ENCODE data around the gene OPALIN.

The OPALIN gene, protein sequence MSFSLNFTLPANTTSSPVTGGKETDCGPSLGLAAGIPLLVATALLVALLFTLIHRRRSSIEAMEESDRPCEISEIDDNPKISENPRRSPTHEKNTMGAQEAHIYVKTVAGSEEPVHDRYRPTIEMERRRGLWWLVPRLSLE

GRCh38 chr10:96358851-96359540 lies at the start of gene OPALIN:
Gene OPALIN (minus strand): TSS chr10:96359002. CDS start chr10:96358896, 106 bp downstream.
- no peak for DNase-seq

DNA sequence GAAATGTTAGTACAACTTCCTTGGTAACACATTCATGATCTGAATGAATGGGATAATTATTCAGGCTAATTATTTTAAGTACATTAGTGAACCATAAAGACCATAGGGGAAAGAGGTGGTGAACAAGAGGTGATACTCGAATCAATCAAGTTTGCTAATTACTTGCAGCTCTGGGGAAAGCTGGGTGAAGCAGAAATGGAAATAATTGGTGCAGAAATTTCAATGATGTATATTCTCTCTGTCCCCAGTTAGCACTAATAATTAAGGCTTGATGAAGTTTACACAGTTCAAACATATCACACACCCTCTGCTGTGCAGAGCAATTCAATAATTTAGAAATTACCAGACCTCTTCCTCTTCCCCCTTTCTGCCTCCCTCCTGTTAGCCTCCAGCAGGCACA lies 49.4 kb upstream of the OPALIN start:
- no peak for DNase-seq

- DNase-seq: no peak
These were observed 48.8 kb upstream of the OPALIN start for GRCh38 chr10:96407560-96408069.

- DNase-seq: no peak
These were observed 47.3 kb upstream of the OPALIN start for GRCh38 chr10:96406091-96406490.

DNA sequence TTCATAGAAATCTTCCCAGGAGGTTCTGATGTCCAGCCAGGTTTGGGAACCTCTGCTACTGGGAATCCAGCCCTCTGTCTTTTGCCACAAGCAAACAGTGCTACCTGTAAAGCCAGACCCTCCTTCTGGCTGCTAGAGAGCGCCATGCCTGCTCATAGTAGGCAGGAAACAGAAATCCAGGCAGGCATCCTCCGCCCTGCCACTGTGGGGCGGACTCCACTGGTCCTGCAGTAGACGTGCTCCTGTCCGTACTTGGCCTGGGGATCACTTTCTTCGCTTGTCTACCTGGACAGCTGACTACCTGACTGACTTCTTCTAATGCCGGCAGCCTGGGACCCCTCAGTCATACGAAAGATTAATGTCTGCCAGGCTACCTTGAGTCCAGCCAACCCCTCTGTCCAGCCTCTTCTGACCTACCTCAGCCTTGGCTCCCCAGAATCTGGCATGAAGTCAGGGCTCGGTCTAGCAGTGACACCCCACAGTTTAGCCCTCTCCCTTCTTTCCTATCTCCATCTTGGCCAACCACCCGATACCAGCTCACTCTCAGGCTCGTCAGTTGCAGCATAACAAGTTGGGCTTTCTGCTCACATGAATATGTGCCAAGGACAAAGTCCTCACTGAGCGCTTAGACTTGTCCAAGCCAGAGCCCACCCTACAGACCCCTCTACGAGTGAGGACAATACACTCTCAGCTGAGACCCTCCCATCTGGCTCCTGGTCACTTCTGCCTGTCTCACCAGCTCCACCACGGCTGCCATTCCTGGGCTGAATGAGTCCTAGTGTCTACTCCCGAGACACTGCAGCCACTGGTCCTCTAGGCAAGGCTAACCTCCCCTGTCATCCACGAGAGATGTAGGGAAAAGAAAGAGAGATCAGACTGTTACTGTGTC lies 43.9 kb upstream of the OPALIN start:
- DNase-seq: no peak

- DNase-seq: no peak
These were observed 42.2 kb upstream of the OPALIN start for GRCh38 chr10:96401036-96401435.

DNA sequence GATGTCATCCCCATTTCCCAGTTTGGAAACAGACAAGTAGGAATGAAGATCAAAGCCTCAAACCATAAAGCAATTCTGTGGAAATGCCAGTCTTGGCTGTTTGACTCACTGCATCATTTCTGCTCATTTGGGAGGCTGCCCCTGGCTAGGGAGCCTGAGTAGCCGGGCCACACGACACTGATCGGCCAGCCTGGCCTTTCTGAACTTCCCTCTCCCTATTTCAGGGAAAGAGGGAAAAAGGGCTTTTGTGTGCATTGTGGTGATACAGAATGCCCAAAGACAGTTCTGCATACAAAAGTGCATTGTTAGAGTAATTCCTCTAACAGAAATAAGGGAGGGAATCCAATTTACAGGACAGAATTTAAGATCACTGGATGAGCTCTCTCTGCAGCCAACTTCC lies 41.7 kb upstream of the OPALIN start:
- no peak for DNase-seq

DNA sequence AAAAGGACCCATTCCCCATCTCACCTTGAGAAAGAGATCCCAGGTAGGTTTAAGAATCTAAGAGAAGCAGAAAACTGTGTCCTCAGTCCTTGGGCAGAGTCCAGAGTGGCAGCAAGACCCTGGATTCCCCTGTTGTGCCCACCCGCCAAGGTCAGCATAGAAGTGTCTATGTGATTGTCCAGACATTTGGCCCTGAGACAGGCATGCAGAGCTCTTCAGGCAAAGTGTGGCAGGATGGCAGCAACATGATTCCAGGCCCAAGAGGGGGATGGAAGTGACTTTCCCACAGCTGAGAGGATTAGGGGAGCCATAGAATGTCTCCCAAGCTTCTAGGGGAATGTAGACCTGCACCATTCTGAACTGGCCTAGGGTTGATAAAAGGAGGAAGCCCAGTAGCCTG lies 39.1 kb upstream of the OPALIN start:
- no peak for DNase-seq

GRCh38 chr10:96395931-96396877 lies 37.4 kb upstream of the OPALIN start:
- DNase-seq: peak; percentile 60

- DNase-seq: no peak
These were observed 31.7 kb upstream of the OPALIN start for GRCh38 chr10:96390460-96390864.

DNA sequence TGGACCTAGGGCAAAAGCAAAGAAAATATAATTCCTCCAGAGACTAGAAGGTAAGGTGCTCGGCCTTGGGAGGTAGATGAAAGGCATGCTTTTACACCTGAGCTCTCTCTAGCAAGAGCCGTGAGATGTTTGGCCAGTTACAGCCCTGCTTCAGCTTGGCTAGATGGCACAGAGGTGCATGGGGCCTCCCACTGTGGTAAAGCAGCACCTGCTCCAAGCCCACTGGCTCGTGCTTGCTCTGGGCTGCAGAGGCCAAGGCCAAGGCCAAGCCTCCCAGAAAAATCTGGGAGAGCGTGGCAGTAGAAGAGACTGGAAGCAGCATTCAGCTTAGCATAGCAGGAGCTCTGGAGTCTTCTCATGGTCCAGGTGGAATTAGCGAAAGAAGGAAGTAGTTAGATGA lies 31.0 kb upstream of the OPALIN start:
- no peak for DNase-seq

DNA sequence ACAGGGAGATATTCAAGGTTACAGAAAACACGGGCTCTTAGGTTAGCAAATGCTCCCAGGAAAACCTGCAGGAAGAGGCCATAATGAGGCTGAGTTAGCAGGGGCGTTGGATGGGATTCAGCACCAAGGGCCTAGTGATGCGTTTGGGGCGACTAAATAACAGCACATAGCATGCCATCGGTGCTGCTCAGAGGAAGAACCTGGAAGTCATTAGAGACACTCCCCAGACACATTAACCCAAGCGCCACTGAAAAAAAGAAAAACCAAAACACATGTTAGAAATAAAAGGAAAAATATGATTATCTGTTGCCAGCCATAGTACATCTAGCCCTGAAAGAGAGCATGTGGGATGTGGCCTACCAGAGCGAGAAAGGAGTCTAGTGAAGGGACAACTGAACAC lies 28.8 kb upstream of the OPALIN start:
- DNase-seq: no peak

- DNase-seq: peak; percentile 39
These were observed 28.4 kb upstream of the OPALIN start for GRCh38 chr10:96387161-96387560.

- DNase-seq: no peak
These were observed 25.7 kb upstream of the OPALIN start for GRCh38 chr10:96384506-96384905.

- peak; percentile 23 for DNase-seq
These were observed 22.0 kb upstream of the OPALIN start for GRCh38 chr10:96380821-96381220.

GRCh38 chr10:96379758-96380157 lies 21.0 kb upstream of the OPALIN start:
- no peak for DNase-seq

DNA sequence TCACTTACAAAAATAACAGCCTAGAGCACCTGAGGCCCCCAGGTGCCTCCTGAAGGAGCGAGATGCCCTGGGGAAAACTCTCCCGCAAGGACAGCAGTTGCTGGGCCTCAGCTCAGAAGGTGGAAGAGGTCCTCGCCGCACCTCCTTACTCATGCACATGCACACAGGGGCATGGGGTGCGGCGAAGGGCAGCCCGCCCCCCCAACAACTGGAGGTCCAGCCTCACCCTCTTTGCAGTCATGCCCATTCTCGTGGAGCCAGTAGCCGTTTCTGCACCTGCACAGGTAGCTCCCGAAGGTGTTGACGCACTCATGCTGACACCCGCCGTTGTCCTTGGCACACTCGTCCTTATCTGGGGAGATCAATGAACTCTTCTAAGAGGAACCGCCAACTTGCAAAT lies 19.9 kb upstream of the OPALIN start:
- no peak for DNase-seq

DNA sequence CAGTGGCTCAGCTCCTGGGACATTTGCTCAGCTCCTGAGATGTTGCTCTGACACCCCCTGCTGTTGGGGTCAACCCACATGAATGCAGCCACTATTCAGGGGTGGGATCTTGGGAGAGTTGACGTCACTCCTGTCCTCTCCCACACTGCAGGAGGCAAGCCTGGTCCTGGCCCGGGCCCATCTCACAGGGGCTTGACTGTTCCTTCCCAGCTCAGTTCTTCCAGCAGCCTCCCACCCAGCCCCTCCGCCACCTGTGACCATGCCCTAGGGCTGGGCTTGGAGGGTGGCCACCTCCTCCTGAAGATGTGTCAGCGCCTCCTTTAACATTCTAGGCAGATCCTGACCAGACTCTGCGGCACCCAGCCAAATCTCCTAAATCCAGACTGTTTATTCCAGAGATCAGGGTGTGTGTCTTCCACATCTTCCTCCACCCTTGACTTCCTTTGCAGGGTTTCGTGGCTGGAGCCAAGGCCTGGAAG lies 19.1 kb upstream of the OPALIN start:
- DNase-seq: peak; percentile 20

- no peak for DNase-seq
These were observed 17.7 kb upstream of the OPALIN start for GRCh38 chr10:96376483-96376882.

- DNase-seq: peak; percentile 89
These were observed 16.4 kb upstream of the OPALIN start for GRCh38 chr10:96374985-96375830.

DNA sequence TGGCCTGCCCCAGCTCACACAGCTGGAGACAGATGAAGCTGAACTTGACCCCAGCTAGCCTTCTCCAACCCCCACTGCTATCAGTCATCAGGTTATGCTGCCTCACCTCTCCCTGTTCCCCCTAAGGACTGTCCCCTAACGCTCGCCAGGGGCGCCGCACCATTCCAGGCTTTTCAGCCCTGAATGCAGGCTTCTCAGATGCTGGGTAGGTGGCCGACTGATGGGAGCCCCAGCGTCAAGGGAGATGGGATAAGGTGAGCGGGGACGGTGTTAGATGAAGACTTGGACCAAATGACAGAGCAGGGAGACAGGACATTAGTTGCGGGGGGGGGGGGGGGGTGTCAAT lies 15.8 kb upstream of the OPALIN start:
- DNase-seq: no peak

DNA sequence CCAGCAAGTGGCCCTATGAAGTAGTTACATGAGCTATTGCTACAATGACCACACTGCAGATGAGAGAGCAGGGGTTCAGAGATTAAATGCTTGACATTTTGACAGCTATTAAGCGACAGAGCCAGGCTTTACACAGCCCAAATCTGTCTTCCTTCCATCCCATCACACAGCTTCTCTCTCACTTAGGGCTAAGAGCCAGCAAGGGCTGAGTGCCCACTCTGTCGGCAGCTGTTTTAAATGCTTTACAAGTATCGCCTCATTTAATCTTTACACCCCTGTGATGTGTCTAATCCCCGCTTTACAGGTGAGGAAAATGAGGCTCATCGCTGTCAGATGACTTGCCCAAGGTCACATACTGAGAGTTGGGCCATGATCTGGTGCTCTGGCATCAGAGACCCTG lies 15.2 kb upstream of the OPALIN start:
- DNase-seq: no peak
